GM10248 (cell line): ENCODE data around the gene MORC2.

Experiments used
- CTCF ChIA-PET: fragments of 300-600 bp; sonication (Branson Sonifier 250); formaldehyde crosslinking; extraction: SDS; loops from one replicate; lab custom pipeline; 2021; ENCODE audit warnings: antibody characterized with exemption; lab: Yijun Ruan, JAX
- POLR2A ChIA-PET: fragments of 350-650 bp; sonication (Branson Sonifier 250); formaldehyde crosslinking; extraction: SDS; loops from one replicate; lab custom pipeline; 2020; ENCODE audit warnings: antibody characterized with exemption; lab: Yijun Ruan, JAX
- DNase-seq: peaks from one replicate; pipeline ENCODE4 v3.0.0; 2012; ENCODE audit errors: extremely low spot score
- CTCF ChIP-seq: IDR thresholded peaks from 2 replicates; pipeline ENCODE4 v1.5.1; 2012; ENCODE audit warnings: mild to moderate bottlenecking, low read depth; ENCODE audit errors: extremely low read depth, missing control alignments, control extremely low read depth

The MORC2 gene

GRCh38 chr22:30880181-30880601, 88.4 kb downstream of the MORC2 start:
- DNase-seq: no peak
- no peak for TF ChIP-seq CTCF
- ChIA-PET POLR2A (no interaction called here), CTCF (no interaction called here)

GRCh38 chr22:30879415-30879797, 89.2 kb downstream of the MORC2 start:
- ChIA-PET POLR2A (no interaction called here), CTCF (interaction anchor here (1.2 kb wide), 1 partner anchor 11 kb away, joined by 4 read pairs; no protein-coding TSS in a partner anchor)
- DNase-seq: no peak
- no peak for TF ChIP-seq CTCF

- CTCF ChIA-PET: interaction anchor here (1.2 kb wide), 1 partner anchor 12 kb away, joined by 4 read pairs; no protein-coding TSS in a partner anchor
- no peak for DNase-seq
- POLR2A ChIA-PET: no interaction called here
- TF ChIP-seq CTCF: no peak
Measured at GRCh38 chr22:30878516-30879414, 89.8 kb downstream of the MORC2 start.

GRCh38 chr22:30877662-30878515, 90.7 kb downstream of the MORC2 start:
- TF ChIP-seq CTCF: no peak
- DNase-seq: no peak
- CTCF ChIA-PET: interaction anchor here (1.2 kb wide), 1 partner anchor 13 kb away, joined by 4 read pairs; no protein-coding TSS in a partner anchor
- POLR2A ChIA-PET: no interaction called here

- ChIA-PET POLR2A (no interaction called here), CTCF (interaction anchor here (1.0 kb wide), 1 partner anchor 14 kb away, joined by 3 read pairs; no protein-coding TSS in a partner anchor)
- no peak for TF ChIP-seq CTCF
- DNase-seq: no peak
Measured at GRCh38 chr22:30876915-30877553, 91.5 kb downstream of the MORC2 start.
